Upper lobe of left lung (tissue), 6 donors: Measurements from ENCODE around the gene REG3A. TPM values are rescaled to one million over a fixed set of nuclear protein-coding genes. Genes with fewer than 3 reads are reported as not detected.
A peak's percentile ranks its signal among the peaks of the same experiment; 100 is the strongest.

Experiments
- ATAC-seq, 2 donors: fragments of 200-7000 bp; cut with Tn5 transposase; one replicate each; pipeline ENCODE4 v1.9.1; 2022; ENCODE audit warnings: mild to moderate bottlenecking in 2 of 2, moderate library complexity in 2 of 2; ENCODE audit not compliant: low FRiP score in 2 of 2
- DNase-seq, 2 donors: peaks; one replicate each; pipeline ENCODE4 v3.0.0-alpha.2; 2019 to 2020
- H3K27ac ChIP-seq, 4 donors: fragments of 200-600 bp; sonication (generic); one replicate each; pipeline ENCODE4 v1.5.1; 2016 to 2019
- H3K27me3 ChIP-seq, 4 donors: fragments of 200-600 bp; sonication (generic); one replicate each; pipeline ENCODE4 v1.5.1; 2017 to 2019
- H3K36me3 ChIP-seq, 4 donors: fragments of 200-600 bp; sonication (generic); one replicate each; pipeline ENCODE4 v1.5.1; 2016 to 2019
- H3K4me1 ChIP-seq, 4 donors: fragments of 200-600 bp; sonication (generic); one replicate each; pipeline ENCODE4 v1.5.1; 2018 to 2019
- H3K4me3 ChIP-seq, 4 donors: fragments of 200-600 bp; sonication (generic); one replicate each; pipeline ENCODE4 v1.5.1; 2017 to 2019; ENCODE audit warnings: mild to moderate bottlenecking in 2 of 4, moderate library complexity in 1 of 4
- H3K9me3 ChIP-seq, 4 donors: fragments of 200-600 bp; sonication (generic); one replicate each; pipeline ENCODE4 v1.5.1; 2018 to 2019
- CTCF ChIP-seq, 6 experiments: fragments of 450-650 bp in 4 of 6; fragments of 200-600 bp in 2 of 6; sonication (generic) in 2 of 6; IDR thresholded peaks; one replicate each; pipeline ENCODE4 v1.5.1; 2016 to 2019; ENCODE audit warnings: antibody characterized with exemption in 6 of 6
- EP300 ChIP-seq, 4 donors: sonication (generic); formaldehyde crosslinking; IDR thresholded peaks; one replicate each; pipeline ENCODE4 v1.5.1; 2017; ENCODE audit warnings: antibody characterized with exemption in 4 of 4, control low read depth in 2 of 4
- POLR2A ChIP-seq, 4 donors: fragments of 450-650 bp; IDR thresholded peaks; one replicate each; pipeline ENCODE4 v1.5.1; 2016 to 2017; ENCODE audit warnings: antibody characterized with exemption in 4 of 4, mild to moderate bottlenecking in 2 of 4
- POLR2AphosphoS5 ChIP-seq, 2 donors: sonication (generic); formaldehyde crosslinking; IDR thresholded peaks; one replicate each; pipeline ENCODE4 v1.5.1; 2017; ENCODE audit warnings: antibody characterized with exemption in 2 of 2
- WGBS, 2 donors: methylation state at CpG; one replicate each; pipeline ENCODE4 v1.1.5; 2017 to 2018; 5-methylcytosine and 5-hydroxymethylcytosine counted together
- total RNA-seq, 6 donors: library from RNA; depleted of rRNA in 4 of 6; stranded (reverse); fragments of >200 nt in 4 of 6; gene quantifications; one replicate each; pipeline versions ENCODE4 v1.1.0 to v1.2.1, GENCODE V29; 2016 to 2021
- donor health status: DM: no; HTN: no; CAD: no; lungs with moderate emphysema.
- donor health status: DM: no; HTN: yes; CAD: no; lungs with severe emphysema.

Gene REG3A
- total RNA-seq, 6 donors from 2014 or later: 0.44 TPM; not detected in 5

GRCh38 chr2:79138385-79138784 is 21.2 kb downstream of the REG3A start:
- Histone ChIP-seq H3K4me3 (no peak overlapping the region), H3K27ac (no peak overlapping the region), H3K9me3 (no peaks in the 10 kb centered on the region), H3K27me3 (no peaks in the 10 kb centered on the region), H3K36me3 (no peaks in the 10 kb centered on the region), H3K4me1 (no peaks in the 10 kb centered on the region)
- no peak for TF ChIP-seq POLR2A (IDR thresholded peaks at IDR 0.05)
- no peak for TF ChIP-seq CTCF (IDR thresholded peaks at IDR 0.05)
- TF ChIP-seq POLR2AphosphoS5 (IDR thresholded peaks at IDR 0.05): no peak
- TF ChIP-seq EP300 (IDR thresholded peaks at IDR 0.05): no peak
- peak in 1 of 2 donors; percentile 26 for ATAC-seq
- 86 to 88% methylated on average over 3 of the region's 3 CpGs for WGBS, 2 donors
- no peak for DNase-seq

DNA sequence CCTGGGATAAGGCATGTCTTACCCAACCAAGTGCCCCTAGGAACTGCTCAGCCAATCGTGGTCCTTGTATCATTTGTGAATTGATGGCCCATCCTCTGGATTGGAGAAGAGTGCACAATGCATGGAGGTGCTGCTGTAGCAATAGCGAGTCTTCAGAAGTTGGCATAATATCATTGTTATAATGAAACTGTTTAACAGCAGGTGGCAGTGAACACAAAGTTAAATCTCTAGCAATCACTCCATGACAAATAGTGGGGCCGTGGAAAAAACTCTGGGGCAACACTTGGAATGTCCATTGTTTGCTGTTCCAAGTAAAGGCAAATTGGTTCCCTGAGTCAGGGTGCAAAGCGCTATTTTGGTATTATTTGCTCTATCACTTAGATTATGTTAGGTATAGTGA is 27.9 kb downstream of the REG3A start:
- Histone ChIP-seq H3K27ac (no peak overlapping the region), H3K4me3 (no peak overlapping the region), H3K27me3 (no peaks in the 10 kb centered on the region), H3K36me3 (no peaks in the 10 kb centered on the region), H3K9me3 (no peaks in the 10 kb centered on the region), H3K4me1 (no peaks in the 10 kb centered on the region)
- 75 to 84% methylated on average over 4 of the region's 4 CpGs for WGBS, 2 donors
- DNase-seq: no peak
- no peak for TF ChIP-seq POLR2AphosphoS5 (IDR thresholded peaks at IDR 0.05)
- TF ChIP-seq CTCF (IDR thresholded peaks at IDR 0.05): no peak
- no peak for TF ChIP-seq EP300 (IDR thresholded peaks at IDR 0.05)
- TF ChIP-seq POLR2A (IDR thresholded peaks at IDR 0.05): no peak
- no peak for ATAC-seq

GRCh38 chr2:79129804-79130203 is 29.7 kb downstream of the REG3A start:
- Histone ChIP-seq H3K4me1 (no peaks in the 10 kb centered on the region), H3K36me3 (no peaks in the 10 kb centered on the region), H3K27me3 (no peaks in the 10 kb centered on the region), H3K4me3 (no peak overlapping the region), H3K27ac (no peak overlapping the region), H3K9me3 (no peaks in the 10 kb centered on the region)
- DNase-seq (no peak), ATAC-seq (no peak)
- TF ChIP-seq POLR2AphosphoS5 (IDR thresholded peaks at IDR 0.05) (no peak), EP300 (IDR thresholded peaks at IDR 0.05) (no peak), POLR2A (IDR thresholded peaks at IDR 0.05) (no peak), CTCF (IDR thresholded peaks at IDR 0.05) (no peak)

DNA sequence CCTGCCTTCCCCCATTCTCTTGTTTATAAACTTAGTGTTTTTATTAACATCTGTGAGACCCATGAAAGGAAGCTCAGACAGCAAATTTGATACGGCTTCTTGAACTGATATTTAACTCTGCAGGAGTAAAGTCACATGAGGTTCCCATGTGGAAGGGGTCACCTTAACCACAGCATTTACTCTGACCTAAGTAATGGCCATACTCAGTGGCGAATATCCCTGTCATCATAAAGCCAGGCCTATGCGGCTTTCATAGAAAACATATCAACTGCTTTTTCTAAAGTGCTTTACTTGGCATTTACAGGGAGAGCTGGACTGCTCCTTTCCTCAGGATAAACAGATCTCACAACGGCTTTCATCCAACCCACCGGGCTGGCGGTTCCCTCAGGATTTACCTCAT is 30.3 kb downstream of the REG3A start:
- Histone ChIP-seq H3K4me3 (no peak overlapping the region), H3K27me3 (no peaks in the 10 kb centered on the region), H3K36me3 (no peaks in the 10 kb centered on the region), H3K9me3 (no peaks in the 10 kb centered on the region), H3K27ac (no peak overlapping the region), H3K4me1 (no peaks in the 10 kb centered on the region)
- DNase-seq (no peak), ATAC-seq (no peak)
- 83 to 86% methylated on average over 6 of the region's 6 CpGs for WGBS, 2 donors
- TF ChIP-seq EP300 (IDR thresholded peaks at IDR 0.05) (no peak), POLR2AphosphoS5 (IDR thresholded peaks at IDR 0.05) (no peak), CTCF (IDR thresholded peaks at IDR 0.05) (no peak), POLR2A (IDR thresholded peaks at IDR 0.05) (no peak)

- Histone ChIP-seq H3K36me3 (no peaks in the 10 kb centered on the region), H3K4me3 (no peak overlapping the region), H3K27me3 (no peaks in the 10 kb centered on the region), H3K27ac (no peak overlapping the region), H3K9me3 (no peaks in the 10 kb centered on the region), H3K4me1 (no peaks in the 10 kb centered on the region)
- DNase-seq: no peak
- WGBS, 2 donors: 84 to 90% methylated on average over 3 of the region's 3 CpGs
- ATAC-seq: no peak
- no peak for TF ChIP-seq EP300 (IDR thresholded peaks at IDR 0.05)
- TF ChIP-seq POLR2A (IDR thresholded peaks at IDR 0.05): no peak
- no peak for TF ChIP-seq CTCF (IDR thresholded peaks at IDR 0.05)
- TF ChIP-seq POLR2AphosphoS5 (IDR thresholded peaks at IDR 0.05): no peak
These were observed 31.1 kb downstream of the REG3A start for GRCh38 chr2:79128406-79128805.
